Activated CD4-positive, alpha-beta T cell treated with anti-CD3 and anti-CD28 coated beads for 48 hours (primary cell): ENCODE data around the gene PARD3.
"Not testable (repeated sequence)": the region's sequence is repeated elsewhere in the genome, so short reads cannot be mapped to it uniquely, and the experiment has no call there.

Source experiments
- DNase-seq: peaks from one replicate; pipeline ENCODE4 v3.0.0-alpha.2; 2020

The PARD3 gene

GRCh38 chr10:34707656-34708055, 107.4 kb downstream of the PARD3 start:
- DNase-seq = no peak

- DNase-seq = not testable (repeated sequence)
These were observed 108.1 kb downstream of the PARD3 start for GRCh38 chr10:34706992-34707391.

DNA sequence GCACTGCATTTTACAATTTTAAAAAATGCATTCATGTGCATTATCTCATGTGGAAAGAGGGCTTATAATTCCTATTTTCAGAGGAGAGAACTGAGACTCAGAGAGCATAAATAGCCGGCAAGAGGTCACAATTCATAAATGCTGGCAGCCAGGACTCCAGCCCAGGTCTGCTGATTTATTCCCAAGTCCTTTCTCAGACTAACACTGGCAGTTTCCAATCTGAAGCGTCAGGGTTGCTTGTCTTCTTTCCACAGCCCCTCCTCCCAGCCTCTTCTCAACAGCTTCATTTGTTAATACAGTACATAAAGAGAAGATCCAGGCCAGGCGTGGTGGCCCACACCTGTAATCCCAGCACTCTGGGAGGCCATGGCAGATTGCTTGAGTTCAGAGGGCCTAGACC, 108.9 kb downstream of the PARD3 start:
- no peak for DNase-seq

GRCh38 chr10:34705563-34705962, 109.5 kb downstream of the PARD3 start:
- DNase-seq = no peak

DNA sequence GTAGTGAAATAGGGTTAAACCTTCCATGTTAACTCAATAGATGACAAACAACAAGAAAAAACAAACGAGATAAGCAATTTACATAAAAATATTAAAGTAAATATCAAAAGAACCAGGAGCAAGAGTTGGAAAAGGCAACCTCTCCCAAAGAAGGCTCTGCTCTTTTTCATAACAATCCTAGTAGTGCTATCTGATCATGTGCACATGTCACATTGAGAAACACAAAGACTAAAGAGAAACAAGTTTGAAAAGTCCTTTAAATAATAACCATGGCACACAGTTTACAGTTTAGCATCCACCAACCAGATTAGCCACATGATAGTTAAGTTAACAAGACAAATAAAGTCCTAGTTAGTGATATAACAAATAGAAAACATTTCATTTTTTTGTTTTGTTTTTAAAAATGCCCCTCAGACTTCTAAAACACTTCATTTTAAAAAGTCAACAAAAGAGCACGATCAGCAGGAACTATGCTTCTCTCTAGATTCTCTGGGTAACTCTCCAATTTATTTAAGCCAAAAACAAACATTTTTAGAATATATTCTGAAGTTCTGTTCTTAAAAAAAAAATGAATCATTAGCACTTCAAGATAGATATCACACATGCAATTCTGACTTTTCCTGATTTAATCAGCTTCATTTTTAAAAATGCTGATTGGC, 110.4 kb downstream of the PARD3 start:
- DNase-seq = no peak

- no peak for DNase-seq
These were observed 112.1 kb downstream of the PARD3 start for GRCh38 chr10:34702982-34703381.

GRCh38 chr10:34702093-34702937, 112.8 kb downstream of the PARD3 start:
- no peak for DNase-seq

DNA sequence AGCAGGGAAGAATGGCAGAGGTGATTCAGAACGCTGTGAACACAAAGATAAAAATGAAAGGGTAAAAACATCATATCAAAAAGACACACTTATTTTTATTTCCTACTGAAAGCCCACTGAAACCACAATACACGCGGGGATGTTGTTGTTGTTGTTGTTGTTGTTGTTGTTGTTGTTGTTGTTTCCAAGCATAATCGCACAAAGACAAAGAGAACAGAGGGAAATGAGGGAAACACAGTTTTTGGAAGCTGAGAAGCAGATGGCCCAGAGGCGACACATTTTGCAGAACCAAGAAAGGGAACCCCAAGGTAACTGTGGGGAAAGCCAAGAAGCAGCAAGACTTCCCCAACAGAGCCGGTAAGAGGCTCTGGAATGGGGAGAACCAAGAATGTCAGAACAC, 113.9 kb downstream of the PARD3 start:
- no peak for DNase-seq

DNA sequence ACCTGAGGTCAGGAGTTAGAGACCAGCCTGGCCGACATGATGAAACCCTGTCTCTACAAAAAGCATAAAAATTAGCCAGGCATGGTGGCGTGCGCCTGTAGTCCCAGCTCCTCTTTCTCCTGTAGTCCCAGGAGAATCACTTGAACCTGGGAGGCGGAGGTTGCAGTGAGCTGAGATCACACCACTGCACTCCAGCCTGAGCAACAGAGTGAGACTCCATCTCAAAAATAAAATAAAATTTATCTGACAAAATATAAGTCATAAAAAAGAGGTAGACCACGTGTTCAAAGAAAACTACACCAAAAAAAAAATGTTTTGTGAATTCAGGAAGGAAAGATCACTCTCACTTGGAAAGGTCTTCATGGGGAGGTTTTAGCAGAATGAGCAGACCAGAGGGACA, 114.3 kb downstream of the PARD3 start:
- DNase-seq = not testable (repeated sequence)

DNA sequence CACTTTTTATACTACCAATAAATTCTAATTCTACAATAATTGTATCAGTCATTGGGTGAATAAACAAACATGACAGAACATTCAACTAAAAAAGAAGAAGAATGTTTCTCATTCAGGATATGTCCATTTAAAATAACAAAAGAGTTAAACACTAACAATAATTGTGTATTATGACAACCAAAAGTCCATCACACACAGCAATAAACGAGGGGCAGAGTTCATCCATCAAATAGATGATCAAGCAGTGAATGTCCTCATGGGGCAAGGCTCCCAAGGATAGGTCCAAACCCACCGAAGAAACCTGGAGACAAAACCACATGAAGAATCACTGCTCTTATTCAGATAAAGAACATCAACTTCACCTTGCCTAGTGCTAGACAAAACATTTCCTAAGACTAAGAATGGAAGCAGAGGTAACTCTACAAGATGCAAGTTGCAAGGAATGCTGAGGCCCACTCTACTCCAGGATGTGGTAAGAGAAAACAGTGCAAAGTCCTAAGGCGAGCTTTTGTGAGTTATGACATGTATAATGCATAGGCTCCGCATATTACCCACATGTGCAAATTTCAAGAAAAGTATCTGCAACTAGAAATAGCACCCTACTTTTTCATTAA, 115.1 kb downstream of the PARD3 start:
- DNase-seq = no peak

DNA sequence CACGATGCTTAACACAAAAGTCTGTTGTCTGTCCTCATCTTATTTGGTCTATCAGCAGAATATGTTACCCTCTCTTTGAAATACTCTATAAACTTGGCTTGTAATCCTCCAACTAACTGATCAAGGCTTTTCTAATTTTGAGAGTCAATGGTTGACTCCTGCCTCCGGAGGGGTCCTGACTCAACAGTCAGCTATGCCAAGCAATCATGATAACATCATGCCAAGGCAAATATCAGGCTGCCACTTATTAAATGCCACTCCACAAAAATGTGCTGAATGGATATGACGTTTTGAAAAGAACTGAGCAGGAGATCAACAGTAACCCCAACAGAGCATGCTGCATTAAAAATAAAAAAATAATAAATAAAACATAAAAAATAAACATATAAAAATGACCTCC, 116.1 kb downstream of the PARD3 start:
- no peak for DNase-seq

GRCh38 chr10:34698248-34698831, 116.8 kb downstream of the PARD3 start:
- DNase-seq = no peak

DNA sequence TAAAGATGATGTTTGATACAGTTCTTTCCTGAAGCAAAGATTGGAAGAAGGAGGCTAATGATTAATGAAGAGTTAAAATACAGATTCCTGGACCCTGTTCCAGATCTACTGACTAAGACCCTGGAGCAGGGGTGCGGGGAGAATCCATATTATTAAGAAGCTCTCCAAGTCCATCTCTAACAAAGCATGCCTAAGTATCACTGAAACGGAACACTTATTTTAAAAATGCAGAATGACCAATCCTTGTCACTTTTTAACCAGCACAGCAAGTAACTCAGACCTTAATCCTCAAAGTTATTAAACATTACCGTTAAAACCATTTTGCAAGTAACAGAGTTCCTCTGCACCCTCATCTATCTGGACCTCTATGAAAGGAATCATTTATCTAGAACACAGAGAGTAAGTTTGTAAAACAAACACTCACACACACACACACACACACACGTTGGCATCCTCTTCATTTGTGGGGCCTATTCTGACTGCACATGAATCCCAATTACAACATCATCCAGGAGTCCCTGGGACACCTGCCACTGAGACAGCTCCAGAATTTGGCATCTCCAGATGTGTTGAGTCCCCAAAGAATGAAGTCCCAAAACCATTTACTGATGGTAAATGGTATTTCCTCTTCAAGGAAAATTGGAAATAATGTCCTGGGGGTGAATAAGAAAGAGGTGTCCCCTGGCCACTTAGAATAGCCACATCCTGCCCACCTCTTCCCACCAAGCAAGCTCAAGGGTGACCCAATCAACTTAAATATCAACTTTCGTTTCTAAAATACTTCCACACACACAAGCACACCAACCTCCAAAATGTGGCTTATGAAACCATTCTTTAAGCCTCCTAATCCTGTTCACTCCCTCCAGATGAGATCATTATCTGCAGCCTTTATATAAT, 117.5 kb downstream of the PARD3 start:
- DNase-seq = no peak

- DNase-seq = no peak
These were observed 118.7 kb downstream of the PARD3 start for GRCh38 chr10:34696423-34696822.

DNA sequence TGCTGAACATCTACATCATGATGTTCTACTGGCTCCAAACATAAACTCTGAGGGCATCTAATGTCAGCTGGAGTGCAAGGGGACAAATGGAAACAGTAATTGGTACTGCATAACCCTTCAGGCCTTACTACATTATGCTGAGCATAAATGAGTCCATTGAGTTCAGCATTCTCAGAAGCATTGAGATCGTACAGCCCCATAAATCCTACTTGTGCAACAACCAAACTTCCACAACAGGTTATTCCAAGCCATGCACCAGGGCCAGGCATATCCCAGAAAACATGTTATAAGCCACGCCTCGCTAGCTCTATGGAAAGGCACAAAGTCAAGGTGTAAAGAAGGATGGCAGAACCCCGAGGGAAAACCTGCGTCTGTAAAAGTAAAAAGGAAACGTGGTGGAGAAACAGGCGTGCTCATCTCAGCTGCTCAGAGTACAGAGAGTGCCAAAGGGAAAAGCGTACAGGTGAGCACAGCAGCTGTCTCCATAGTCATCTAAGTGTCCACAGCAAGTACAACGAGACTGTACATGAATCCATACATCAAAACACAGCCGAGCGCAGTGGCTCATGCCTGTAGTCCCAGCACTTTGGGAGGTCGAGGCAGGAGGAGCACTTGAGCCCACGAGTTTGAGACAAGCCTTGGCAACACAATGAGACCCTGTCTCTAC, 124.6 kb downstream of the PARD3 start:
- no peak for DNase-seq

- no peak for DNase-seq
These were observed 126.0 kb downstream of the PARD3 start for GRCh38 chr10:34689053-34689452.

DNA sequence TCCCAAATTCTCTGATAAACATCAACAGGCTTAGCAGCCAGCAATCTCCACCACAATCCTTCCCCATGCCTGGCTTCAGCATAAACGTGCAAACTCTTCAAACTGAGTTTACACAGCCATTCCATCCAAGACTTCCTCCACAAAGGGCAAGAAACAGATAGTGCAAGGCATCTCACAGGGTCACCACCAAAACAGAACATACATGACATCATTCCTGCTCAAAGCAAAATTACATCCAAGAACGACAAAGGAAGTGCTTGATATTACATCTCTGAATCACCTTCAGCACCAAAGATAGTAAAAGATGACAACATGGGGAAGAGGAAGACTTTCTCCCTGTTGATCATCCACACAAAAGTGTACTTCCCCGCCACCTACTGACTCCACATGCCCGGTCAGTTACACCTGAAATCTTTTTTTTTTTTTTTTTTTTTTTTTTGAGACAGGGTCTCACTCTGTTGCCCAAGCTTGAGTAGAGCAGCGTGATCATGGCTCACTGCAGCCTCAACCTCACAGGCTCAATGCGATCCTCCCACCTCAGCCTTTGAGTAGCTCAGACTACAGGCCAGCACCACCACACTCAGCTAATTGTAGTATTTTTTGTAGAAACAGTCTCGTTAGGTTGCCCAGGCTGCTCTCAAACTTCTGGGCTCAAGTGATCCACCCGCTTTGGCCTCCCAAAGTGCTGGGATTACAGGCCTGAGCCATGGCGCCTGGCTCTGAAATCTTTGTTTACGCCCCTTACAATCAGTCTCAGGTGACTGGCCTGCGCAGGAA, 127.5 kb downstream of the PARD3 start:
- no peak for DNase-seq

- DNase-seq = no peak
These were observed 132.5 kb downstream of the PARD3 start for GRCh38 chr10:34682580-34682979.

DNA sequence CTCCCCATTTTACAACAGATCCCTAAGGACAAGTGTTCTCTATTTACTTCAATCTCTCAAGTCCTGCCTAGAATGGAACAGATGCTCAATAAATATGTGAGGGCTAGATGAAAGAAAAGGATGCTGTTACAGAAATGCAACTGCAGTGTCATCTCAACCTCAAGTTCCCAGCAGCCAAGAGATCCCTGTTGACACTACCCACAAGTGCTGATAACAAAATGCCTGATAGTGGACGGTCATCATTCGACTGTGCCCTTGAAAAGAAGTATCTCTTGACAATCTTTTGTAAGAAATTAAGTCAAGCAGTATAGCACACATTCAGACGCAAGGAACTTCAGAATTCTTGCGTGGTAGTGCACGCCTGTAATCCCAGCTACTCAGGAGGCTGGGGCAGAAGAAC, 133.2 kb downstream of the PARD3 start:
- no peak for DNase-seq

DNA sequence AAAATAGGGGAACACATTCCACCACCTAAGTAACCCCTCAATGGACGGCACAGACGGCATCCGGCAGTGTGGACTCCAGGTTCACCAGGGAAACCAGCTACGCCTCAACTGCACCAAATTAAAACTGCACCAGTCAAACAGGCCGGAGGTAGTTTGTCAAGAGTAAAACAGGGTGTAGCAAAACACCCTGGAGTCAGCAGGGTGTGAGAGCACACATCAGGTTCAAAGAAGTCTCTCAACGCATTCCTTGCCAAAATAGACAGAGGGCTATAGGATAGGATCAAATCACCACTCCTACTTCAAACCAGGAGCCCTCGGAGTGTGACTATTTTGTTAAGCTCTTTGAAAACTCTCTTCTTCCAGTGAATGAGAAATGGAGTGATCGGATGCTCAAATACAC, 135.9 kb downstream of the PARD3 start:
- no peak for DNase-seq

GRCh38 chr10:34677591-34677990, 137.5 kb downstream of the PARD3 start:
- DNase-seq = no peak
